Smooth muscle cell (in vitro differentiated cells): ENCODE data around the gene VSIG10. TPM values are rescaled to one million over a fixed set of nuclear protein-coding genes. Genes with fewer than 3 reads are reported as not detected.

ENCODE experiments used
- DNase-seq: peaks from one replicate; lab custom pipeline; 2025; ENCODE audit not compliant: unreplicated experiment; lab: John Stamatoyannopoulos, UW
- H2AFZ ChIP-seq: fragments of 200-600 bp; sonication (generic); 2 replicates; pipeline ENCODE4 v1.6.0; 2016; ENCODE audit warnings: antibody characterized with exemption, low read depth, mild to moderate bottlenecking
- H3F3A ChIP-seq: fragments of 200-600 bp; sonication (generic); 2 replicates; pipeline ENCODE4 v1.6.0; 2017; ENCODE audit warnings: antibody characterized with exemption, low read depth
- H3K27ac ChIP-seq: fragments of 200-600 bp; sonication (generic); 2 replicates; pipeline ENCODE4 v1.5.1; 2016; ENCODE audit warnings: low read depth, mild to moderate bottlenecking
- H3K27me3 ChIP-seq: fragments of 200-600 bp; sonication (generic); 2 replicates; pipeline ENCODE4 v1.6.1; 2016; ENCODE audit warnings: low read depth, mild to moderate bottlenecking
- H3K36me3 ChIP-seq: fragments of 200-600 bp; sonication (generic); 2 replicates; pipeline ENCODE4 v1.5.1; 2016; ENCODE audit warnings: low read depth
- H3K4me1 ChIP-seq: fragments of 200-600 bp; sonication (generic); 2 replicates; pipeline ENCODE4 v1.5.1; 2016; ENCODE audit warnings: low read depth
- H3K4me2 ChIP-seq: fragments of 200-600 bp; sonication (generic); 2 replicates; pipeline ENCODE4 v1.6.0; 2016; ENCODE audit warnings: mild to moderate bottlenecking
- H3K4me3 ChIP-seq: fragments of 200-600 bp; sonication (generic); 2 replicates; pipeline ENCODE4 v1.5.1; 2016; ENCODE audit warnings: mild to moderate bottlenecking
- H3K79me2 ChIP-seq: fragments of 200-600 bp; sonication (generic); 2 replicates; pipeline ENCODE4 v1.6.0; 2016; ENCODE audit warnings: low read depth, mild to moderate bottlenecking
- H3K9ac ChIP-seq: fragments of 200-600 bp; sonication (generic); 2 replicates; pipeline ENCODE4 v1.6.0; 2016; ENCODE audit warnings: low read depth
- H3K9me3 ChIP-seq: fragments of 200-600 bp; sonication (generic); replicated peaks from 2 replicates; pipeline ENCODE4 v1.5.1; 2016; ENCODE audit warnings: low read depth
- H4K20me1 ChIP-seq: fragments of 200-600 bp; sonication (generic); 2 replicates; pipeline ENCODE4 v1.6.0; 2016; ENCODE audit warnings: low read depth
- WGBS: methylation state at CpG from one replicate; pipeline ENCODE4 v1.1.7; 2016; ENCODE audit warnings: low lambda C conversion rate; 5-methylcytosine and 5-hydroxymethylcytosine counted together
- polyA plus RNA-seq: library from polyadenylated mRNA; unstranded; fragments of >200 nt; fragmentation: Nextera tagmentation; extraction: Ambion mirVana; gene quantifications from 2 replicates; pipeline ENCODE4 v1.2.1, GENCODE V29; 2016
- total RNA-seq: library from RNA; depleted of rRNA; stranded (reverse); fragments of >200 nt; gene quantifications from 2 replicates; pipeline ENCODE4 v1.2.3, GENCODE V29; 2014
- TF ChIP-seq, protein P1 (sequence below): fragments of 200-600 bp; sonication (generic); IDR thresholded peaks from 2 replicates; pipeline ENCODE4 v1.5.1; 2017; ENCODE audit warnings: borderline replicate concordance, mild to moderate bottlenecking, antibody characterized with exemption; ENCODE audit not compliant: insufficient read depth, poor library complexity, severe bottlenecking

Gene VSIG10
- total and polyA plus RNA-seq, 2 experiments from 2014 or later: 2.3 to 3.0 TPM

DNA sequence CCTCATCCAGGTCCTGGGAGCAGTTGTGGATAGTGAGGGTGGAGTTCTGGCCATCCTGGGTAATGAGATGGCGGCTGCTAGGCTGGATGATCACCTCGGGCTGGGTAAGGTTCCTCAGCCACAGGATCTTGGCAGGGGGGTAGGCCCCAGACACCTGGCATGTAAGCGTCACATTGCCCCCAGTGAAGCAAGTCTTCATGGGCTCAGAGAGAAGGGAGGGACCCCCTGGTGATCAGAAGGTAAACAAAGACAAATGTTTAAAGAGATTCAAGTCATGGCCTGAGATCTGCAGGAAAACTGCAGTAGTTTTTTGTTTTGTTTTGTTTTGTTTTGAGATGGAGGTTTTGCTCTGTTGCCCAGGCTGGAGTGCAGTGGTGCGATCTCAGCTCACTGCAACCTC is 30.0 kb downstream of the VSIG10 start:
- no peak for DNase-seq
- Histone ChIP-seq H3K4me1 (no peaks in the 10 kb centered on the region), H3K4me3 (no peak overlapping the region), H3K4me2 (no peak overlapping the region), H3K27me3 (no peaks in the 10 kb centered on the region), H3K36me3 (no peaks in the 10 kb centered on the region), H3K9me3 (no peaks in the 10 kb centered on the region), H3K79me2 (no peaks in the 10 kb centered on the region), H2AFZ (no peak overlapping the region), H3K9ac (no peak overlapping the region), H3F3A (no peaks in the 10 kb centered on the region), H4K20me1 (no peaks in the 10 kb centered on the region), H3K27ac (no peak overlapping the region)
- TF ChIP-seq, protein P1, sequence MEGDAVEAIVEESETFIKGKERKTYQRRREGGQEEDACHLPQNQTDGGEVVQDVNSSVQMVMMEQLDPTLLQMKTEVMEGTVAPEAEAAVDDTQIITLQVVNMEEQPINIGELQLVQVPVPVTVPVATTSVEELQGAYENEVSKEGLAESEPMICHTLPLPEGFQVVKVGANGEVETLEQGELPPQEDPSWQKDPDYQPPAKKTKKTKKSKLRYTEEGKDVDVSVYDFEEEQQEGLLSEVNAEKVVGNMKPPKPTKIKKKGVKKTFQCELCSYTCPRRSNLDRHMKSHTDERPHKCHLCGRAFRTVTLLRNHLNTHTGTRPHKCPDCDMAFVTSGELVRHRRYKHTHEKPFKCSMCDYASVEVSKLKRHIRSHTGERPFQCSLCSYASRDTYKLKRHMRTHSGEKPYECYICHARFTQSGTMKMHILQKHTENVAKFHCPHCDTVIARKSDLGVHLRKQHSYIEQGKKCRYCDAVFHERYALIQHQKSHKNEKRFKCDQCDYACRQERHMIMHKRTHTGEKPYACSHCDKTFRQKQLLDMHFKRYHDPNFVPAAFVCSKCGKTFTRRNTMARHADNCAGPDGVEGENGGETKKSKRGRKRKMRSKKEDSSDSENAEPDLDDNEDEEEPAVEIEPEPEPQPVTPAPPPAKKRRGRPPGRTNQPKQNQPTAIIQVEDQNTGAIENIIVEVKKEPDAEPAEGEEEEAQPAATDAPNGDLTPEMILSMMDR: no peak
- WGBS: 85% methylated on average over 4 of the region's 4 CpGs

DNA sequence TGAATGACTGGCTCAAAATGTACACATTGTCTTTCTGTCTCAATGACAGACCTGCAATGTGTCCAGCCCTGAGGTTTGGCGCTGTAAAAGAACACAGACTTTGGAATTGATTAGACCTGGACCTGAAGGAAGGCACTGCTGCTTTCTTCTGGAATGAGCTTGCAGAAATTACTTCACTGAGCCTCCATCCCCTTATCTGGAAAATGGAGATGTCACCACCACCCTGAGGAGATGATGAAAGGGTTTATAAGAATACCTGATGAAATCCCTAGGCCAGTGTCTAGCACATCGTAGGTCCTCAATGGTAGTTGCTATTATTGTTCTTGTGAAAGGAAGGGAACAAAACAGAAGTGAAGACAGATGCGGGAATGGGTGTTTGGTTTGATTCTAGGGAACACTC is 33.2 kb downstream of the VSIG10 start:
- no peak for DNase-seq
- Histone ChIP-seq H4K20me1 (no peaks in the 10 kb centered on the region), H3K36me3 (no peaks in the 10 kb centered on the region), H3K4me3 (no peak overlapping the region), H3K4me1 (no peaks in the 10 kb centered on the region), H3K9ac (no peak overlapping the region), H2AFZ (no peak overlapping the region), H3K79me2 (no peaks in the 10 kb centered on the region), H3K9me3 (no peaks in the 10 kb centered on the region), H3F3A (no peaks in the 10 kb centered on the region), H3K27me3 (no peaks in the 10 kb centered on the region), H3K4me2 (no peak overlapping the region), H3K27ac (no peak overlapping the region)
- TF ChIP-seq, protein P1: no peak
- 91% methylated on average over 3 of the region's 3 CpGs for WGBS

DNA sequence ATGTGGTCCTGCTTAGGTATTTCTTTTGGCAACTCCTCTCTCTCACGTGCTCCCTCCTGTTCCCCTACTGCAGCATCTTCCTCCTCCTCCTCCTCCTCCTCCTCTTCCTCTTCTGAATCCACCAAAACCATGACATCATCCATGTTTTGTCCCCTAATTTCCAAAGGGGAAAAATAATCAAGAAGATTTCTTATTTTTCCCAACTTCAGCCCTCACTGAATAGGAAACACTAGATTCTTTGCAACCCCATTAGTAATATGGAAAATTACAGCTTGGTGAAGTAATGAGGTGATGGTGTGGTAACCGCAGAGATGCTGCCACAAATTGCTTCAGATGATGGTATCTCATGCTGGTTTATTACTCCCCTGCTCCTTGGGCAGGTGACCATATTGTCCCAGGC is 35.4 kb downstream of the VSIG10 start:
- 84% methylated on average over 2 of the region's 2 CpGs for WGBS
- no peaks in the 10 kb centered on the region for H3K36me3 ChIP-seq
- H3K9me3 ChIP-seq: no peaks in the 10 kb centered on the region
- no peaks in the 10 kb centered on the region for H3K27me3 ChIP-seq
- no peaks in the 10 kb centered on the region for H3K79me2 ChIP-seq
- no peak overlapping the region for H3K9ac ChIP-seq
- H2AFZ ChIP-seq: no peak overlapping the region
- peaks cover 9% of the 10 kb centered on the region for H3K4me1 ChIP-seq
- no peak overlapping the region for H3K27ac ChIP-seq
- no peaks in the 10 kb centered on the region for H4K20me1 ChIP-seq
- TF ChIP-seq, protein P1: no peak
- DNase-seq: no peak
- H3K4me3 ChIP-seq: no peak overlapping the region
- peaks cover 5% of the 10 kb centered on the region for H3F3A ChIP-seq
- H3K4me2 ChIP-seq: no peak overlapping the region

DNA sequence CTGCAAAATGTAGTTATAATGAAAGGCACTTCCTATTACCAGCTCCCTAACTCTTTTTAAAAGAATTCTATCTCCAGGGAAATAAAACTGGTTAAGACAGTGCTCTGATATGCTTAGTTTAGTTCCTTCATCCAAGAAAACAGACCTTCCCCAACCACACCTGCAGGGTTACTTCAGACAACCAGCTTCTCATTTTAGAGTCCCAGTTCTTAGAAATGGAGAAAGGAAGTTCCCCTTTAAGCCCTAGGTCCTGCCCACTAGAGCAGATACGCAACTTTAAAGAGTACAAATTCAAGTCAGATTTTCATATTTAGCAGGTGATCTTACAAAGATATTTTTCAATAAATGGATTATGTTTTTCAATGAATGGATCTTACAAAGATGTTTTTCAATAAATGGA is 38.4 kb downstream of the VSIG10 start:
- no peaks in the 10 kb centered on the region for H3K36me3 ChIP-seq
- TF ChIP-seq, protein P1: no peak
- no peak overlapping the region for H3K27ac ChIP-seq
- no peak overlapping the region for H2AFZ ChIP-seq
- H3K4me3 ChIP-seq: no peak overlapping the region
- H3K79me2 ChIP-seq: no peaks in the 10 kb centered on the region
- DNase-seq: no peak
- H4K20me1 ChIP-seq: no peaks in the 10 kb centered on the region
- no peaks in the 10 kb centered on the region for H3K27me3 ChIP-seq
- H3K9me3 ChIP-seq: no peaks in the 10 kb centered on the region
- H3K9ac ChIP-seq: no peak overlapping the region
- no peak overlapping the region for H3K4me2 ChIP-seq
- peaks cover 7% of the 10 kb centered on the region for H3F3A ChIP-seq
- peaks cover 20% of the 10 kb centered on the region for H3K4me1 ChIP-seq
- 95% methylated on average over 1 of the region's 1 CpG for WGBS
